ENCODE measurements around the gene KLHL28.
A peak's percentile ranks its signal among the peaks of the same experiment; 100 is the strongest.

The KLHL28 gene

DNA sequence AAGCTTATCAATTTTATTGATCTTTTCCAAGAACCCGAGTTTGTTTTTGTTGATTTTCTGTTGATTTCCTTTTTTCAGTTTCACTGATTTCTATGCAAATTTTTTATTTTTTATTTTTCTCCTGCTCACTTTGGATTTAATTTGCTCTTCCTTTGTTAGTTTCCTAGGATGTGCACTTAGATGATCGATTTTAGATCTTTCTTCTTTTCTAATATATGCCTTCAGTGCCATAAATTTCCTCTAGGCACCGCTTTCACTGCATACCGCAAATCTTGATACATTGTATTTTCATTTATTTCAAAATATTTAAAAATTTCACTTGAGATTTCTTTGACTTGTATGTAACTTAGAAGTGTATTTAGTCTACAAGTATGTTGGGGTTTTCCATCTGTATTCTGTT lies 9.7 kb upstream of the KLHL28 start:
- DNase-seq (ENCODE audit: low read depth) = no peak
- H3K4me3 ChIP-seq (ENCODE audit: low read depth, low read length) = no peak overlapping the region
- TF ChIP-seq, protein P1, sequence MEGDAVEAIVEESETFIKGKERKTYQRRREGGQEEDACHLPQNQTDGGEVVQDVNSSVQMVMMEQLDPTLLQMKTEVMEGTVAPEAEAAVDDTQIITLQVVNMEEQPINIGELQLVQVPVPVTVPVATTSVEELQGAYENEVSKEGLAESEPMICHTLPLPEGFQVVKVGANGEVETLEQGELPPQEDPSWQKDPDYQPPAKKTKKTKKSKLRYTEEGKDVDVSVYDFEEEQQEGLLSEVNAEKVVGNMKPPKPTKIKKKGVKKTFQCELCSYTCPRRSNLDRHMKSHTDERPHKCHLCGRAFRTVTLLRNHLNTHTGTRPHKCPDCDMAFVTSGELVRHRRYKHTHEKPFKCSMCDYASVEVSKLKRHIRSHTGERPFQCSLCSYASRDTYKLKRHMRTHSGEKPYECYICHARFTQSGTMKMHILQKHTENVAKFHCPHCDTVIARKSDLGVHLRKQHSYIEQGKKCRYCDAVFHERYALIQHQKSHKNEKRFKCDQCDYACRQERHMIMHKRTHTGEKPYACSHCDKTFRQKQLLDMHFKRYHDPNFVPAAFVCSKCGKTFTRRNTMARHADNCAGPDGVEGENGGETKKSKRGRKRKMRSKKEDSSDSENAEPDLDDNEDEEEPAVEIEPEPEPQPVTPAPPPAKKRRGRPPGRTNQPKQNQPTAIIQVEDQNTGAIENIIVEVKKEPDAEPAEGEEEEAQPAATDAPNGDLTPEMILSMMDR (IDR thresholded peaks at IDR 0.05; ENCODE audit: control insufficient read depth, extremely low read depth, insufficient read depth) = no peak

DNA sequence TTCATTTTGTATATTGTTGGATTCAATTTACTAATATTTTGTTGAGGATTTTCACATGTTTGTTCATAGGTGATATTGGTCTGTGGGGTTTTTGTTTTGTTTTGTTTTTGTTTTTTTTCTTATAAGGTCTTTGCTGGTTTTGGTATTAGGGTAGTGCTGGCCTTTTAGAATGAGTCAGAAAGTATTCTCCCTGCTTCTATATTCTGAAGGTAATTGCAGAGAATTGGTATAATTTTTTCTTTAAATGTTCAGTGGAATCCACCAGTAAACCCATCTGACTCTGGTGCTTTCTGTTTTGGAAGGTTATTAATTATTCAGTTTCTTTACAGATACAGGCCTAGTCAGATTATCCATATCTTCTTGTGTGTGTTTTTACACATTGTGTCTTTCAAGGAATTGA lies 9.2 kb upstream of the KLHL28 start:
- no peak overlapping the region for H3K4me3 ChIP-seq (ENCODE audit: low read depth, low read length)
- TF ChIP-seq, protein P1 (IDR thresholded peaks at IDR 0.05; ENCODE audit: control insufficient read depth, extremely low read depth, insufficient read depth) = no peak
- no peak for DNase-seq (ENCODE audit: low read depth)

DNA sequence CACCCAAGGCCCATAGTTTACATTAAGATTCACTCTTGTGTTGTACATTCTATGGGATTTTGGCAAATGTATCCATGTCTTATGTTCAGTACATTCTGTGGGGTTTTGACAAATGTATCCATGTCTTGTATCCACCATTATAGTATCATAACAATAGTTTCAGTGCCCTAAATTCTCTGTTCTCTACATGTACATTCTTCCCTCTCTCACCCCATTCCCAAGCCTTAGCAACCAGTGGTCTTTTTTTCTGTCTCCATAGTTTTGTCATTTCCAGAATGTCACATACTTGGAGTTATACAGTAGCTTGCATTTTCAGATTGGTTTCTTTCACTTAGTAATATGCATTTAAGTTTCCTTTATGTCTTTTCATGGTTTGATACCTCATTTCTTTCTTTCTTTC lies 7.0 kb upstream of the KLHL28 start:
- TF ChIP-seq, protein P1 (IDR thresholded peaks at IDR 0.05; ENCODE audit: control insufficient read depth, extremely low read depth, insufficient read depth) = no peak
- DNase-seq (ENCODE audit: low read depth) = no peak
- H3K4me3 ChIP-seq (ENCODE audit: low read depth, low read length) = no peak overlapping the region

DNA sequence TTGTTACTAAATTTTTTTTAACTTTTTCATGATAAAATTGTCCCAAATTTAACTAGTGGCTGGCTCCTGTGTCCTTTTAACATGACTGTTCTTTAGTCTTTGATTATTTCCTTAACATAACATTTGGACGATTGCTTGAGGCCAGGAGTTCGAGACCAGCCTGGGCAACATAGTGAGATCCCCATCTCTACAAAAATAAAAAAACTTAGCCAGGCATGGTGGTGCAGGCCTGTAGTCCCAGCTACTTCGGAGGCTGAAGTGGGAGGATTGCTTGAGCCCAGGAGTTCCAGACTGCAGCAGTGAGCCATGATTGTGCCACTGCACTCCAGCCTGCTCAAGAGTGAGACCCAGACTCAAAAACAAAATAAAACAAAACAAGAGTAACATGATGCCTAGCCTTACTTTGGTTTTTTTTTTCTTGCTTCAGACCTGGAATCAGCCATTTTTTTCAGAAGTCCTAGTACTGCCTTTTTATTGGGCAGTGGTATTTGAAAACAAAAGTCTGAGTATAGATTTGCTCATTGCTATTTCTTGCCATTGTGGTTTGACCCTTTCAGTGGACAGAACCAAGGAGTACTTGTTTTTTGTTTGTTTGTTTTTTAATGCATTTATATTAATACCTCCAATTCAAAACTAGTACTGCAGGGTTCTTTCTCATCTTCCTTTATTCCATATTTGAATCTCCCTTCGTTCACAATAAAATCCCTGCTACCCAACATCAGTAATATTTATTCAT lies 5.0 kb upstream of the KLHL28 start:
- no peak overlapping the region for H3K4me3 ChIP-seq (ENCODE audit: low read depth, low read length)
- DNase-seq (ENCODE audit: low read depth) = no peak
- TF ChIP-seq, protein P1 (IDR thresholded peaks at IDR 0.05; ENCODE audit: control insufficient read depth, extremely low read depth, insufficient read depth) = no peak

DNA sequence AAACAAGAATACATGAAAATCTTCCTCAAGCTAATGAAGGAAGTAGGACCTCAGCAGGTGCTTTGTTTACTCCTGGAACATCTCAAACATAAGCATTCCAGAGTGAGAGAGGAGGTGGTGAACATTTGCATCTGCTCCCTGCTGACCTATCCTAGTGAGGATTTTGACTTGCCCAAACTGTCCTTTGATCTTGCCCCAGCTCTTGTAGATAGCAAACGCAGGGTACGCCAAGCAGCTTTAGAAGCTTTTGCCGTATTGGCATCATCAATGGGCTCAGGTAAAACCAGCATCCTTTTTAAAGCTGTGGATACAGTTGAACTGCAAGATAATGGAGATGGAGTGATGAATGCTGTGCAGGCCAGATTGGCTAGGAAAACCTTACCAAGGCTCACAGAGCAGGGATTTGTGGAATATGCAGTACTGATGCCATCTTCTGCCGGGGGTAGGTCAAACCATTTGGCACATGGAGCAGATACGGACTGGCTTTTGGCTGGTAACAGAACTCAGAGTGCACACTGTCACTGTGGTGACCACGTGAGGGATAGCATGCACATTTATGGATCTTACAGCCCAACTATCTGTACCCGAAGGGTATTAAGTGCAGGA lies 2.1 kb upstream of the KLHL28 start:
- H3K4me3 ChIP-seq (ENCODE audit: low read depth, low read length) = peak overlapping the region; percentile 85
- DNase-seq (ENCODE audit: low read depth) = no peak
- TF ChIP-seq, protein P1 (IDR thresholded peaks at IDR 0.05; ENCODE audit: control insufficient read depth, extremely low read depth, insufficient read depth) = no peak

DNA sequence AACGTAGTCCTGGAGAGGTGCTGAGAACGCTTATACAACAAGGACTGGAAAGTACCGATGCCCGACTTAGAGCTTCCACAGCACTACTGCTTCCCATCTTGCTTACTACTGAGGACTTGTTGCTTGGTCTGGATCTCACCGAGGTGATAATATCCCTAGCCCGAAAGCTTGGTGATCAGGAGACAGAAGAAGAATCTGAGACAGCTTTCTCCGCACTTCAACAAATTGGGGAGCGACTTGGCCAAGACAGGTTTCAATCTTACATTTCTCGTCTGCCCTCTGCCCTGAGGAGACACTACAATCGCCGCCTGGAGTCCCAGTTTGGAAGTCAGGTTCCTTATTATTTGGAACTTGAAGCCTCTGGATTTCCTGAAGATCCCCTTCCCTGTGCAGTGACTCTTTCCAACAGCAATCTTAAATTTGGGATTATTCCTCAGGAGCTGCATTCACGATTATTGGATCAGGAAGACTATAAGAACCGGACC lies 1.3 kb upstream of the KLHL28 start:
- DNase-seq (ENCODE audit: low read depth) = no peak
- H3K4me3 ChIP-seq (ENCODE audit: low read depth, low read length) = peak overlapping the region; percentile 85
- TF ChIP-seq, protein P1 (IDR thresholded peaks at IDR 0.05; ENCODE audit: control insufficient read depth, extremely low read depth, insufficient read depth) = no peak
